ENCODE results near the gene C2CD4B. TPM values are rescaled to one million over a fixed set of nuclear protein-coding genes. Genes with fewer than 3 reads are reported as not detected.

C2CD4B gene
- total and polyA plus RNA-seq, 2 of the 13 experiments (the other 11 are each of a cell fraction or from before 2014, with no cell fraction given), result not detected

DNA sequence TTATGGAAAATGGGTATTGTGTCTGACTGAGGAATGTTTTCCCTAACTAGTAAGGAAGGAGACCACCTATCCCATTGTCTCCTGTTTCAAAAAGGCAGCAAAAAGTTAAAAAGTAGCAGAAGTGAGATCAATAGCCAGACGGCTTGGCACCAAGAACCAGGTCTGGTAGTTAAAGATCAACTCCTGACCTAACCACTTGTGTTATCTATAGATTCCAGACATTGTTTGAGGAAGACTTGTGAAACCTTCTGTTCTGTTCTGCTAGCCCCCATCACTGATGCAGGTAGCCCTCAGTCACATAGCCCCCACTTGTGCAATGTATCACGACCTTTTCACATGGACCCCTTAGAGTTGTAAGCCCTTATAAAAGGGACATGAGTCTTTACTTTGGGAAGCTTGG is 46.3 kb upstream of the C2CD4B start (continued):
- TF ChIP-seq CREB1 (IDR thresholded peaks at IDR 0.05), result no peak
- no peak for TF ChIP-seq CREB1 (CRISPR knock-in tag; IDR thresholded peaks at IDR 0.05)
- no peak for TF ChIP-seq KLF15 (CRISPR knock-in tag; IDR thresholded peaks at IDR 0.05; ENCODE audit: borderline replicate concordance)
- no peak for TF ChIP-seq ZNF878 (CRISPR knock-in tag; IDR thresholded peaks at IDR 0.05)
- TF ChIP-seq HHEX (CRISPR knock-in tag; IDR thresholded peaks at IDR 0.05), result no peak
- TF ChIP-seq FOXC1 (CRISPR knock-in tag; IDR thresholded peaks at IDR 0.05; ENCODE audit: borderline replicate concordance), result no peak
- TF ChIP-seq, protein P1, sequence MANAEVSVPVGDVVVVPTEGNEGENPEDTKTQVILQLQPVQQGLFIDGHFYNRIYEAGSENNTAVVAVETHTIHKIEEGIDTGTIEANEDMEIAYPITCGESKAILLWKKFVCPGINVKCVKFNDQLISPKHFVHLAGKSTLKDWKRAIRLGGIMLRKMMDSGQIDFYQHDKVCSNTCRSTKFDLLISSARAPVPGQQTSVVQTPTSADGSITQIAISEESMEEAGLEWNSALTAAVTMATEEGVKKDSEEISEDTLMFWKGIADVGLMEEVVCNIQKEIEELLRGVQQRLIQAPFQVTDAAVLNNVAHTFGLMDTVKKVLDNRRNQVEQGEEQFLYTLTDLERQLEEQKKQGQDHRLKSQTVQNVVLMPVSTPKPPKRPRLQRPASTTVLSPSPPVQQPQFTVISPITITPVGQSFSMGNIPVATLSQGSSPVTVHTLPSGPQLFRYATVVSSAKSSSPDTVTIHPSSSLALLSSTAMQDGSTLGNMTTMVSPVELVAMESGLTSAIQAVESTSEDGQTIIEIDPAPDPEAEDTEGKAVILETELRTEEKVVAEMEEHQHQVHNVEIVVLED (CRISPR knock-in tag; IDR thresholded peaks at IDR 0.05; ENCODE audit: borderline replicate concordance), result no peak
- no peak for TF ChIP-seq ZNF234 (CRISPR knock-in tag; conservative IDR thresholded peaks at IDR 0.05)
- TF ChIP-seq ZBTB8A (CRISPR knock-in tag; IDR thresholded peaks at IDR 0.05; ENCODE audit: borderline replicate concordance, low read depth), result no peak
- no peak for TF ChIP-seq SOX6 (IDR thresholded peaks at IDR 0.05)
- peak; percentile 82 for TF ChIP-seq SOX6 (CRISPR knock-in tag; IDR thresholded peaks at IDR 0.05)
- TF ChIP-seq, protein P2, sequence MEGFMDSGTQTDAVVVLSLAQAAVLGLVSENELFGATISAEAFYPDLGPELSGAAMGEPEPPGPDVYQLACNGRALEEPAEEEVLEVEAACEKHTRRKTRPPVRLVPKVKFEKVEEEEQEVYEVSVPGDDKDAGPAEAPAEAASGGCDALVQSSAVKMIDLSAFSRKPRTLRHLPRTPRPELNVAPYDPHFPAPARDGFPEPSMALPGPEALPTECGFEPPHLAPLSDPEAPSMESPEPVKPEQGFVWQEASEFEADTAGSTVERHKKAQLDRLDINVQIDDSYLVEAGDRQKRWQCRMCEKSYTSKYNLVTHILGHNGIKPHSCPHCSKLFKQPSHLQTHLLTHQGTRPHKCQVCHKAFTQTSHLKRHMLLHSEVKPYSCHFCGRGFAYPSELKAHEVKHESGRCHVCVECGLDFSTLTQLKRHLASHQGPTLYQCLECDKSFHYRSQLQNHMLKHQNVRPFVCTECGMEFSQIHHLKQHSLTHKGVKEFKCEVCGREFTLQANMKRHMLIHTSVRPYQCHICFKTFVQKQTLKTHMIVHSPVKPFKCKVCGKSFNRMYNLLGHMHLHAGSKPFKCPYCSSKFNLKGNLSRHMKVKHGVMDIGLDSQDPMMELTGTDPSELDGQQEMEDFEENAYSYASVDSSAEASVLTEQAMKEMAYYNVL (CRISPR knock-in tag; IDR thresholded peaks at IDR 0.05; ENCODE audit: borderline replicate concordance), result no peak
- 0 out of 2 replicates have a peak, but pooled peaks have one; percentile 22 for TF ChIP-seq SOX13 (IDR thresholded peaks at IDR 0.05)
- peak in 1 of 2 experiments; percentile 86; a peak in 2 of 4 replicates for TF ChIP-seq SOX13 (CRISPR knock-in tag; conservative IDR thresholded peaks at IDR 0.05 in 1 of 2, IDR thresholded peaks at IDR 0.05 in 1 of 2)
- TF ChIP-seq ZNF333 (CRISPR knock-in tag; IDR thresholded peaks at IDR 0.05; ENCODE audit: borderline replicate concordance), result no peak
- no peak for TF ChIP-seq ZNF251 (CRISPR knock-in tag; IDR thresholded peaks at IDR 0.05)
- TF ChIP-seq MZF1 (CRISPR knock-in tag; IDR thresholded peaks at IDR 0.05; ENCODE audit: borderline replicate concordance), result no peak
- TF ChIP-seq ZNF839 (CRISPR knock-in tag; IDR thresholded peaks at IDR 0.05; ENCODE audit: borderline replicate concordance), result no peak
- TF ChIP-seq CHD2 (IDR thresholded peaks at IDR 0.05; ENCODE audit: low read depth, low read length), result no peak
- TF ChIP-seq ZNF510 (CRISPR knock-in tag; IDR thresholded peaks at IDR 0.05; ENCODE audit: low read depth), result no peak
- no peak for TF ChIP-seq RFX1 (IDR thresholded peaks at IDR 0.05)
- no peak for TF ChIP-seq ZSCAN22 (CRISPR knock-in tag; IDR thresholded peaks at IDR 0.05)
- no peak for TF ChIP-seq NCOR1 (IDR thresholded peaks at IDR 0.05; ENCODE audit: borderline replicate concordance, low read length)
- TF ChIP-seq, protein P3, sequence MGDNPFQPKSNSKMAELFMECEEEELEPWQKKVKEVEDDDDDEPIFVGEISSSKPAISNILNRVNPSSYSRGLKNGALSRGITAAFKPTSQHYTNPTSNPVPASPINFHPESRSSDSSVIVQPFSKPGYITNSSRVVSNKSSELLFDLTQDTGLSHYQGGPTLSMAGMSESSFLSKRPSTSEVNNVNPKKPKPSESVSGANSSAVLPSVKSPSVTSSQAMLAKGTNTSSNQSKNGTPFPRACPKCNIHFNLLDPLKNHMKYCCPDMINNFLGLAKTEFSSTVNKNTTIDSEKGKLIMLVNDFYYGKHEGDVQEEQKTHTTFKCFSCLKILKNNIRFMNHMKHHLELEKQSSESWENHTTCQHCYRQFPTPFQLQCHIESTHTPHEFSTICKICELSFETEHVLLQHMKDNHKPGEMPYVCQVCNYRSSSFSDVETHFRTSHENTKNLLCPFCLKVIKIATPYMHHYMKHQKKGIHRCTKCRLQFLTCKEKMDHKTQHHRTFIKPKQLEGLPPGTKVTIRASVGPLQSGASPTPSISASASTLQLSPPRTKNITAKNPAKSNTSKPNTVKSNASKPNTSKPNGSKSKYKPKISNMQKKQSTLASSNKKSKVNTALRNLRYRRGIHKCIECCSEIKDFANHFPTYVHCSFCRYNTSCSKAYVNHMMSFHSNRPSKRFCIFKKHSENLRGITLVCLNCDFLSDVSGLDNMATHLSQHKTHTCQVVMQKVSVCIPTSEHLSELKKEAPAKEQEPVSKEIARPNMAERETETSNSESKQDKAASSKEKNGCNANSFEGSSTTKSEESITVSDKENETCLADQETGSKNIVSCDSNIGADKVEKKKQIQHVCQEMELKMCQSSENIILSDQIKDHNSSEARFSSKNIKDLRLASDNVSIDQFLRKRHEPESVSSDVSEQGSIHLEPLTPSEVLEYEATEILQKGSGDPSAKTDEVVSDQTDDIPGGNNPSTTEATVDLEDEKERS (CRISPR knock-in tag; IDR thresholded peaks at IDR 0.05), result no peak
- TF ChIP-seq U2AF1 (optimal IDR thresholded peaks at IDR 0.05; ENCODE audit: low read depth, low read length), result no peak
- no peak for TF ChIP-seq MTF1 (CRISPR knock-in tag; IDR thresholded peaks at IDR 0.05)
- peak; percentile 75; the same call in 1 of the 2 replicates for TF ChIP-seq SOX5 (CRISPR knock-in tag; IDR thresholded peaks at IDR 0.05; ENCODE audit: borderline replicate concordance)
